Hippocampal formation (tissue), 2 donors: ENCODE data around the gene CDK18.
A peak's percentile ranks its signal among the peaks of the same experiment; 100 is the strongest.
"Not testable (repeated sequence)": the region's sequence is repeated elsewhere in the genome, so short reads cannot be mapped to it uniquely, and the experiment has no call there.

Experiments
- DNase-seq, 2 donors: peaks; one replicate each; lab custom pipeline; 2025; lab: John Stamatoyannopoulos, UW

The CDK18 gene

GRCh38 chr1:205504311-205505075, at the start of gene CDK18:
CDK18 (plus strand) TSS chr1:205504669; CDS start chr1:205523168, 18,499 bp downstream.
- DNase-seq = peak; percentile 88 to 91

DNA sequence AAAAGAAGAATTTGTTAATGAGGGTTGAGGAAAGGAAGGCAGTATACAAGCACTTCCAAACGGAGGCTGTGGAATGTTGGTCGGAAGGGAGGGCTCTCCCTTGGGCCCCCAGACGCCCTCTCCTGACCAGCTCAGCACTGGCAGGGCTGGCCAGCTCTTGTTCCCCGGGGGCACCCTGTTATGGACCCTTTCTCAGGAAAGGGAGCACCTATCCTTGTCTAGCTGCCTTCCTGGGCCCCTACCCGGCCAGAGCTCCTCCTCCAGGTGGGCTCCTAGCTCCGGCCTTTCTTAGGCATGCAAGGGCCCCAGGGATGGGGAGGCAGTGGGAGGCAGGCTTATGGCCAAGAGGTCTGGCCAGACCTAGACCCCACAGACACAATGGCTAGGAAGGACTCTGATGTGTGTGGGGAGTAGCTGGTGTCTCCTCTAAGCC, 49.5 kb upstream of the CDK18 start:
- no peak for DNase-seq

DNA sequence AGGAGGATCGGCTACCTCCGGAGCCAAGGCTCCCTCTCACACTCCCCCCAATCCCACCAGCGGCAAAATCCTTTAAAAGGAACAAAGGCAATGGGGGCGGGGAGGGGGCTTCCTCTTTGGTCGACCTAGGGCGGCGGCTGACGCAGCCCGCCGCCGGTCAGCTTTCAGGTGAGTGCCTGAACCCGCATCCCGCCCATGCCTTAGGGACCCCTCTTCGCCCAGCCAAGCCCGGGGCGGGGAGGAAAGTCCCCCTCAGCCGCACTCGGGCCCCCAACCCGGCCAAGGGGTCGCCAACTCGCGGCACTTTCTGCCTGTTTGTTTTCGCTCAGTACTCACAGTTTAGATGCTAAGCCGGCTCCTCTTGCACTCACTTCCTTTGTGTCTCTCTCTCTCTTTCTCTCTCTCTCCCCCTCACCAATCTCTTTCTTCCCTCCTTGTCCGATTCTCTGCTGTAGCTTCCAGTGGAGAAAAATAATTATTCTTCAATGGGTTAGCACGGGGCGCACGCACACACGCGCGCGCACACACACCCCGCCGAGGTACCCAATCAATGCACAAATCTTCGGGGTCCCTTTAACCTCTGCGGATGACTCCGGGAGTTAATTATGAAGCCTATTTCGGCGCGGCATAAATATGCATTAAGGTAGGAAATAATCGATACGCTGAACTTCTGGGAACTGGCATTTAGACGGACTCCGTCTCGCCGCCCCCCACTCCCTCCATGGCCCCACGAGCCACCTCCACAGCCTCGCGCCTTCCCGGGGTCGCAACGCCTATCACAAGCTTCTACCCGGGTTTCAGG, 48.7 kb upstream of the CDK18 start, which contains the start of gene BLACAT1:
Gene BLACAT1 (minus strand): TSS at position 465 of the 802 bp plus-strand sequence.
- no peak for DNase-seq

- no peak for DNase-seq
These were observed 48.0 kb upstream of the CDK18 start for GRCh38 chr1:205456383-205456867.

- DNase-seq = no peak
These were observed 47.4 kb upstream of the CDK18 start for GRCh38 chr1:205456868-205457745.

GRCh38 chr1:205458777-205459566, 45.5 kb upstream of the CDK18 start:
- DNase-seq = no peak

DNA sequence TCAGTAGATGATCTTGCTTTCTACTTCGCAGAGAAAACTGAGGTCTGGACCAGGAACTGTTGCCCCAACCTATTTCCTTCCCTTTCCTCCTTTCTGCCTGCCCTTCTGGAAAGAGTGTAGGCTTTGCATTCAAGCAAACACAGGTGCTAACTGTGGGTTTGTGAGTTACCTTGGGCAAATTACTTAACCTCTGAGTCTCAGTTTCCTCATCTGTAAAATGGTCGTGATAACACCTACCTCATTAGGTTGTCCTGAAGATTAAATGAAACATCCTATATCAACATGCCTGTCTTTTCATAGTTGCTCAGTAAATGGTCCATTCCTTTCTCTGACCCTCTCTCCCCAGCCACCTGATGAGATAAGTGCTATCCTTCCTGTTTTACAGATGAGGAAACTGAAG, 39.1 kb upstream of the CDK18 start:
- DNase-seq = no peak

DNA sequence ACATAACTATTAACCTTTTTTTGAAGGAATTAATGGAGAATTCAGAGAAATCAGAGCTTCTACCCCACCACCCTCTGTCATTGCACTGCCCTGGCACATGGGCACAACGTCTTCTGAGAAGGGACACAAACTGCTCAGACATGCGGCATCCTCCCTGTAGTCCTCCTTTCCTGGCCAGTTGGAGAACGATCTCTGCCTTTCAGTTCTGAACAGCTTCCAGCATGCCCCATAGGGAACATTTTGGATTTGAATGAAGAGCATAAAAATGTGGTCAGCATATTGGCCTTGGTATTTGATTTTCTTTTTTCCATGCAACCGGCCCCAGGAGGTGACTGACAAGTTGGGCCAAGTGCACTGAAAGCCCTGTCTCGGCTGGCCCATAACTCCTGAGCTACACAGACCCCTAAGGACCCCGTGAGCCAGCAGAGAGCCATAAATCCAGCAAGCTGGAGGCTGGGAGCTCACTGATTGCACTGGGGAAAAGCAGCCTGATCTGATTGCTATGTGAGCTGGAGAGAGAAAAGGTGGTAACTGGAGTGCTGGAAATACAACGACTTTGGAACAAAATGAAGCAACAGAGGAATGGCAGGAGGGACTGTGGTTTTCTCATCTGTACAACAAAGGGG, 37.8 kb upstream of the CDK18 start:
- no peak for DNase-seq

DNA sequence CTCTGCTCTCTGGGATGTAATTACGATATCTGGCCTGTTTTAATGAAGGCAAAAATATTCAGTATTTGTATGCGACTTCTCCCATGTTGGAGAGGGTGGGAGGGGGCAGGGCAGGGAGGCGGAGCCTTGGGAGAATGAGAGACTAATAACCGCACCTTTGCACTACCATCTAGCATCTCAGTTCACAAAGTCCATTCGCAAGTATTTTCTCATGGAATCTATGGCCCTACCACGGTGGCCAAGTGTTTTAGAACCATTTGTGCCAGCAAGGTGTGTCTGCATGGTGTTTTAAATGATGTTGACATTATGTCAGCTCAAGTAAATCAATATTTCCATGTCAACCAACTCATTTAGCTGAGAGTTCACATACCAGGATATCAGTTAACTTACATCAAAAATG, 34.3 kb upstream of the CDK18 start:
- DNase-seq = no peak

GRCh38 chr1:205472737-205473441, 31.6 kb upstream of the CDK18 start:
- DNase-seq = no peak

DNA sequence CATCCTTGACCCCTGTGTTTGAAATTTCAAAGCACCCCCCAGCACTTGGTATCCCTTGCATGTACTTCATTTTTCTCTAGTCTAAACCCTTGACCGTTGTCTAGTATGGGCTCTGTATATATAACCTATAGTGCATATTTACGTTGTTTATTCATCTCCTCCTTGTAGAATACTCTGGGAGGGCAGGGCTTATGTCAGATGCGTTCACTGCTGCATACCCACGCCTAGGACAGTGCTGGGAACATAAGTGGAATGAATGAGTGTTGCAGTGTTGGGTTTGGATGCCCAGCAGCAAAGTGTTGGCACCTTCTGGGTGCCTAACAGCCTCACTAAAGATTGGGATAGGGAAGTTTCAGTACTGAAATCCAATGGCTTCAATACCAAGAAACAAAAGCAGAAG, 31.0 kb upstream of the CDK18 start:
- DNase-seq = no peak

DNA sequence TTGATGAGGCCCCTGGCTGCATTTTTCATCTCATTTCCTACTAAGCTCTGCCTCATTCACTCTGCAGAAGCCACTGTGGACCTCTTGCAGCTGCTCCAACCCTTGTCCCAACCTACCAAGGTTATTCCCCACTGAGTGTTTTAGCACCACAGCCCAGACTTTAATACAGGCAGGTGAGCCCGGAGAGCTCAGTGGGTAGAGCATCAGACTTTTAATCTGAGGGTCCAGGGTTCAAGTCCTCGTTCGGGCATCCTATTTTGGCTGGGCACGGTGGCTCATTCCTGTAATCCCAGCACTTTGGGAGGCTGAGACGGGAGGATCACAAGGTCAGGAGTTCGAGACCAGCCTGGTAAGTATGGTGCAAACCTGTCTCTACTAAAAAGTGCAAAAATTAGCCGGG, 30.5 kb upstream of the CDK18 start:
- DNase-seq = no peak

GRCh38 chr1:205474571-205474970, 29.9 kb upstream of the CDK18 start:
- no peak for DNase-seq

DNA sequence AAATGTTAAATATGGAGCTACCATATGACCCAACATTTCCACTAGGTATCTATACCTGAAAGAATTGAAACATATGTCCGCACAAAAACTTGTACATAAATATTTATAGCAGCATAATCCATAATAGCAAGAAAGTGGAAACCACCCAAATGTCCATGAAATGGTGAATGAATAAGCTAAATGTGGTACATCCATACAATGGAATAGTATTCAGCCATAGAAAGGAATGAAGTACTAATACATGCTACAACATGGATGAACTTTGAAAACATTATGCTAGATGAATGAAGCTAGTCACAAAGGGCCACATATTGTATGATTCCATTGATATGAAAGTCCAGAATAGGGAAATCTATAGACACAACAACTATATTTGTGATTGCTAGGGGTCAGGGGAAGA, 28.6 kb upstream of the CDK18 start:
- no peak for DNase-seq

- no peak for DNase-seq
These were observed 27.8 kb upstream of the CDK18 start for GRCh38 chr1:205476648-205477047.

DNA sequence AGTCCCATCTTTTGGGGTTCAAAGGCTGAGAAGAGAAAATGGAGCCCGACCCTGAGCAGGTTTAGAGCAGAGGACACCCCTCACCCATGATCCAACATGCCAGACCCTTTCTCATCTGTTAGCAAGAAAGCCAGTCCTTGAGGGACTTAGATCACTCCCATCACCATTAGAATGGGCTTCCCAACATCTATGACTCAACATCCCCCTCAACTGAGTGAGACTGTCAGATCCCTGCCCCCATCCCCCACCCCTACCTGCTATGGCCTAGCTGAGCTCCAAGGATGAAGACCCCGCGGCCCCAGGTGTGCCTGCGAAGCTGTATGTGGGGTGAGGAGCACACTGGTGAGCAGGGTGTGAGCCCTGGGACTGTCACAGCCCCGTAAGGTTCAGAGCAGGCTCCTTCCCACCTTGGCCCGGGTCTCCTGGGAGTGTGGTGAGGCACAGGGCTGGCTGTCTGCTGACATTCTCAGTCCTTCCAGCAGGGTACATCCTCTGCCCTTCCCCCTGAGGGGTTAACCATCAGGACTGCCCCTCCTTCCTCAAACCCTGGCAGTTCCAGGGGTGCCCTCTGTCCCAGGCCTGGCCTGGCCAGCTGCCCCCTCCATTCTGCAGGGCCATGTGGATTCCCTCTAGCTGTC, 27.2 kb upstream of the CDK18 start:
- no peak for DNase-seq

DNA sequence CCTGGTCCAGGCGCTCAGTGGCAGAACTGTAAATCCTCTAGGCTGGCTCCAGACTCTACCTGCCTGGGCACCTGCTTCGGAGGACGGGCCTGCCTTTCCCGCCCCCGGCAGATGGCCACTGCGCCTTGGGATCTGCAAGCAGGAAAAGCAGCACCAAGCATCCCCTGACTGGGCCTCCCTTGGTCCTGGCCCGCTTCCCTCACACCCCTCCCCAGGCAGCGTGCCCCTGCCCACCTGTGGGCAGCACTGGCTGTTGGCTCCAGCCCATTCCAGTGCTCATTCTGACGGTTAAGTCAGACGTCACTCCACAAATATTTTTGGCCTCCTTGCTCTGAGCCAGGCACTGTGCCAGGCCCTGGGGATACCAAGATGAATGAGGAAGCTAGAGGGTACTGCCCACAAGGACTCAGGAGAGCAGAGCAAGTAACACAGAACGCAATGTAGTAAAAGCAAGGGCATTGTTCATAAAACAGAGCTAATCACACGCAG, 26.7 kb upstream of the CDK18 start:
- no peak for DNase-seq

DNA sequence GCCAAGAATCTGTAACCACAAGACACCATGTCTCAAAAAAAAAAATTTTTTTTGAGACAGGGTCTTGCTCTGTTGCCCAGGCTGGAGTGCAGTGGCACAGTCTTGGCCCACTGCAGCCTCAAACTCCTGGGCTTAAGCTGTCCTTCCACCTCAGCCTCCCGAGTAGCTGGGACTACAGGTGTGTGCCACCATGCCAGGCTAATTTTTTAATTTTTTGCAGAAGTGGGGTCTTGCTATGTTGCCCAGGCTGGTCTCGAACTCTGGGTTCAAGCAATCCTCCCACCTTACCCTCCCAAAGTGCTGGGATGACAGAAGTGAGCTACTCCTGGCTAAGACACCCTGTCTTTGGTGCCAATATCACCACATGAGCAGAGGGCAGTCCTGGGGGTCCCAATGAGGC, 25.5 kb upstream of the CDK18 start:
- not testable (repeated sequence) for DNase-seq

GRCh38 chr1:205480349-205480985, 24.0 kb upstream of the CDK18 start:
- no peak for DNase-seq
